Cardiac muscle cell (in vitro differentiated cells and primary cell): ENCODE measurements around the gene GHR. TPM values are rescaled to one million over a fixed set of nuclear protein-coding genes. Genes with fewer than 3 reads are reported as not detected.

Experiments used
- DNase-seq, 2 donors: peaks; one replicate each; pipeline versions ENCODE4 v3.0.0 to v3.0.0-alpha.2; 2010 to 2017; ENCODE audit warnings: low read depth in 1 of 2, low spot score in 1 of 2
- H3K27ac ChIP-seq: fragments of 200-600 bp; sonication (generic); 2 replicates; pipeline ENCODE4 v1.5.1; 2016
- H3K27me3 ChIP-seq: fragments of 200-600 bp; sonication (generic); 2 replicates; pipeline ENCODE4 v1.6.0; 2016; ENCODE audit warnings: control low read depth
- H3K36me3 ChIP-seq: fragments of 200-600 bp; sonication (generic); 2 replicates; pipeline ENCODE4 v1.5.1; 2016; ENCODE audit warnings: control low read depth
- H3K4me1 ChIP-seq: fragments of 200-600 bp; sonication (generic); 2 replicates; pipeline ENCODE4 v1.8.1; 2017; ENCODE audit warnings: low read depth, mild to moderate bottlenecking, mixed run types
- H3K4me3 ChIP-seq: fragments of 200-600 bp; sonication (generic); 2 replicates; pipeline ENCODE4 v1.5.1; 2016; ENCODE audit warnings: mild to moderate bottlenecking
- H3K9me3 ChIP-seq: fragments of 200-600 bp; sonication (generic); 2 replicates; pipeline ENCODE4 v1.5.1; 2017; ENCODE audit warnings: low read depth, mild to moderate bottlenecking, control low read depth
- CTCF ChIP-seq: IDR thresholded peaks from 2 replicates; pipeline ENCODE4 v1.5.1; 2012; ENCODE audit warnings: low read depth, mild to moderate bottlenecking, low read length
- polyA plus RNA-seq: library from polyadenylated mRNA; unstranded; fragments of >200 nt; fragmentation: Nextera tagmentation; extraction: Ambion mirVana; gene quantifications from 2 replicates; pipeline ENCODE4 v1.2.1, GENCODE V29; 2016
- total RNA-seq: library from RNA; depleted of rRNA; stranded (reverse); fragments of >200 nt; gene quantifications from 2 replicates; pipeline ENCODE4 v1.2.3, GENCODE V29; 2016

Gene GHR
- total and polyA plus RNA-seq, 2 experiments from 2014 or later, result 2.9 to 3.9 TPM

- TF ChIP-seq CTCF, result no peak
- no peak overlapping the region for H3K27ac ChIP-seq
- no peaks in the 10 kb centered on the region for H3K36me3 ChIP-seq
- peak in 1 of 2 donors; percentile 7 for DNase-seq
- H3K4me3 ChIP-seq, result no peak overlapping the region
- H3K9me3 ChIP-seq, result no peaks in the 10 kb centered on the region
- H3K27me3 ChIP-seq, result no peaks in the 10 kb centered on the region
- H3K4me1 ChIP-seq, result peaks cover 4% of the 10 kb centered on the region
Measured at GRCh38 chr5:42543774-42544173, 120.5 kb downstream of the GHR start.

GRCh38 chr5:42545038-42545437 lies 121.8 kb downstream of the GHR start:
- H3K27me3 ChIP-seq, result no peaks in the 10 kb centered on the region
- H3K27ac ChIP-seq, result no peak overlapping the region
- no peaks in the 10 kb centered on the region for H3K9me3 ChIP-seq
- TF ChIP-seq CTCF, result no peak
- H3K36me3 ChIP-seq, result no peaks in the 10 kb centered on the region
- H3K4me1 ChIP-seq, result peaks cover 4% of the 10 kb centered on the region
- H3K4me3 ChIP-seq, result no peak overlapping the region
- DNase-seq, result no peak

- no peak for TF ChIP-seq CTCF
- no peak overlapping the region for H3K4me3 ChIP-seq
- peak in 1 of 2 donors; percentile 58 for DNase-seq
- no peak overlapping the region for H3K27ac ChIP-seq
- no peaks in the 10 kb centered on the region for H3K27me3 ChIP-seq
- H3K9me3 ChIP-seq, result no peaks in the 10 kb centered on the region
- H3K36me3 ChIP-seq, result no peaks in the 10 kb centered on the region
- H3K4me1 ChIP-seq, result peaks cover 4% of the 10 kb centered on the region
Measured at GRCh38 chr5:42547141-42547540, 123.9 kb downstream of the GHR start.

GRCh38 chr5:42547894-42548293 lies 124.7 kb downstream of the GHR start:
- Histone ChIP-seq H3K36me3 (no peaks in the 10 kb centered on the region), H3K4me3 (no peak overlapping the region), H3K4me1 (peaks cover 4% of the 10 kb centered on the region), H3K27ac (no peak overlapping the region), H3K27me3 (no peaks in the 10 kb centered on the region), H3K9me3 (no peaks in the 10 kb centered on the region)
- no peak for DNase-seq
- no peak for TF ChIP-seq CTCF

GRCh38 chr5:42552597-42552996 lies 129.4 kb downstream of the GHR start:
- Histone ChIP-seq H3K9me3 (no peaks in the 10 kb centered on the region), H3K4me3 (no peak overlapping the region), H3K36me3 (no peaks in the 10 kb centered on the region), H3K4me1 (no peaks in the 10 kb centered on the region), H3K27me3 (no peaks in the 10 kb centered on the region), H3K27ac (no peak overlapping the region)
- no peak for DNase-seq
- TF ChIP-seq CTCF, result no peak

GRCh38 chr5:42553461-42553860 lies 130.2 kb downstream of the GHR start:
- H3K4me3 ChIP-seq, result no peak overlapping the region
- no peak for TF ChIP-seq CTCF
- no peaks in the 10 kb centered on the region for H3K27me3 ChIP-seq
- H3K36me3 ChIP-seq, result no peaks in the 10 kb centered on the region
- no peaks in the 10 kb centered on the region for H3K9me3 ChIP-seq
- no peaks in the 10 kb centered on the region for H3K4me1 ChIP-seq
- H3K27ac ChIP-seq, result no peak overlapping the region
- DNase-seq, result no peak
